M059J (cell line): ENCODE results near the gene CDC42BPA. TPM values are rescaled to one million over a fixed set of nuclear protein-coding genes. Genes with fewer than 3 reads are reported as not detected.
A peak's percentile ranks its signal among the peaks of the same experiment; 100 is the strongest.

Experiments
- DNase-seq: peaks from one replicate; pipeline ENCODE4 v3.0.0-alpha.2; 2012; ENCODE audit warnings: low read depth
- total RNA-seq: library from RNA; depleted of rRNA; stranded (reverse); fragments of >200 nt; shearing (Covaris generic); gene quantifications from 2 replicates; pipeline ENCODE4 v1.2.3, GENCODE V29; 2014

CDC42BPA gene
- total RNA-seq, 1 experiment from 2014 or later = 21.6 TPM

DNA sequence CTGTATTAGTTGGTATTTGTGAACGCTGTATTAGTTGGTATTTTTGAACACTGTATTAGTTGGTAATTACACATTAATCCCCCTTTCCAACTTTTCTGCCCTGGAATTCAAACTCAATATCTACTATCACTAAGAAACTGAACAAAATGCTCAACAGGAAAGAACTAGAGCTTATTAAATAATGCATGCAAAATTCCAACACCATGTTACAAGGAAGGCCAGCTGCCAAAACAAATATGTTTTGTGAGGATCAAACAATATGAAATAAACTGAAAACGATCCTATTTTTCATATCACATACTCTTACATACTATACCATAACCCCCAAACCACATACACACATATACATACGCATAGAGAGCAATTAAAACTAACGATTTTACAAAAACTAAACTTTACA lies 104.9 kb downstream of the CDC42BPA start:
- DNase-seq = no peak

DNA sequence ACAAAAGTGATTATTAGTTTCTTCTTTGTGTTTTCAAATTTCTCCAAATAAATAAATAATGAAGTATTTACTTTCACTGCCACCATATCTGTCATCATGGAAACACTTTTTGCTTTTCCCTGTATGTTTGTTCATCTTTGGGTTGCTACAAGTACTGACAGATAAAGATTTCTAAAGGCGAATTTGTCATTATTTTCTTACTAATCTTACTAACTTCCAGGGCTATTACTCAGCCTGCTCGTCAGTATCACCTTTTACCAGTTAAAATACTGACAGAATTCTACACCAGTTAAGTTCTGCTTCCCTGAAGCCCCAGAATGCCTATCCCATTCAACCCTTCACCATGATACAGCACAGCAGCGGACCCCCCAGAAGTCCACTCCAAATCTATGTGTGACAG lies 106.1 kb downstream of the CDC42BPA start:
- DNase-seq = no peak

DNA sequence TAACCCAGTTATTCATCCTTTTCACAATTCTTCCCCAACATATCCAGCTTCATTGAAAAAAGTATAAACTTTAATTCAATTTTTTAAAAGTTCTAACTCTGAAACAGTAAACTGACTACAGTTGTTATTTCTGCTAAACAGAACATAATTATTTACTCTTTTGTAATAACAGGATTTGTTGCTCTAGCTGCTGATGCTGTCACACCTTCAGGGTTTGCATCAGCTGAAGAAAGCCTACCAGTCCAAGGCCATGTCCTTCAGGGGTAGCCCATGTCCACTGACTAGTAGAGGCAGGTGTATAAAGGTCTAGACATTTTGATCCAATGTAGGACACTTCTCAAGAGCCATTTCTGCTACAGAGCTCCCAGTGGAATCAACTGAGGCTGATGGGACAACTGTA lies 107.7 kb downstream of the CDC42BPA start:
- DNase-seq = no peak

DNA sequence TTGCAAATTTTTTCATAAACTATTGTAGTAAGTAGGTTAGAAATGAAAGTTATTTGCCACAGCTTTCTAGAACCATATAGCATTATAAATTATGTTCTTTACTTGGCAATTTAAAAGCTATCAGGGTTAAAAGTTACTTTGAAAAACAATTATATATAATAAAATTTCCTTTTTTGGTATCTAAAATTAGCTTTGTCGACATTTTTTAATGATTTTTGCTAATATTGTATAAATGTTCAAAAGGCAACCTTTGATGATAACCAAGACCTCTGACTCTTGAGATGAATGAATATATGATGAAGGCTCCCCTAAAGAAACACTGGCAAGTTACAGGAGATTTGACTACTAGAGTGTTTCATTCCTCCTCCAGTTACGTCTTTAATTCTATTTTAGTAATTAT lies 121.2 kb downstream of the CDC42BPA start:
- DNase-seq = no peak

DNA sequence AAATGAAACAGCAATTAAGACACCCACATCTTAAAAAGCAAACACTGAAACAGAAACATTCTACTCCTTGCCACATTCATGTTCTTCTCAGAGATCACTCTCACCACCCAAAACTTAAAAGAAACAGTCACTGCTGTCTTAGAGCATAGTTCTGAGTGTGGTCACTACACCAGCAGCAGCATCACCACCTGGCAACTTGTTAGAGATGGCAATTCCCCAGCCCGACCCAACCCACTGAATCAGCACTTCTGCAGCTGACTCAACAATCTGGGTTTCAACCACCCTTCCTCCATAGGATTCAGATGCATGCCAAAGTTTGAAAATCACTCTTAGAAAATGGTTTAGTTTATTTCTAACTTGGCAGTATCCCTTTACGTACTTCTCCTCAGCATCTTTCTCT lies 126.1 kb downstream of the CDC42BPA start:
- peak; percentile 89 for DNase-seq

DNA sequence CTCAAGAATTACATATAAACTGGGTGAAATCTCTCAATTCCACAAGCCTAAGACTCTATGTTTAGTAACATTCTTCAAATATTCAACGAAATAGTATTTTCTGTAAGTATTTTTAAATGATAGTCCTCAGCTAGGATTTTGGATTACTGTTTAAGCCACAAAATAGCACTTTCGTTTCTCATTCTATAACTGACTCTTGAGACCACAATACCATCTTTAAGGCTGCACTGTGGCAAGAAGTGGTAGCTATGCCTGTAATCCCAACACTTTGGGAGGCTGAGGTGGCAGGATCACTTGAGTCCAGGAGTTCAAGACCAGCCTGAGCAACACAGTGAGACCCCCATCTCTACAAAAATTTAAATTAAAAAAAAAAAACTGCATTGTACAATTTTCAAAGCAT lies 126.7 kb downstream of the CDC42BPA start:
- no peak for DNase-seq

DNA sequence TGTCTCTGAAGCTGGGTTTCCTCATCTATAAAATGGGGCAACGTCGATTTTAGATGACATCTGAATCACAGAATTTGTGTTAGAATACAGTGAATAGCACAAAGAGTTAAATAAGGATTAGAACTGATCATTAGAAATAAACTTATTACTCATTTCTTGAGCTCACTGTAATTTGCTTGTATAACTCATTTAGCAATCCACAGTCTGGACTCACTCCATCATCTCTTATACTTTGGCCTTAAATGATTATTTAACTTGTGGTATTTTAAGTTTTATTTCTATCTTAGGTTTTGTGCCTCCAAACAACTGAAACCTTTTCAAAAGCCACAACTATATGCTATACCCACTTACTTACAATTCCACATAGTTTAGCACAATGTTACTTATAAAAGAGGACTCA lies 128.0 kb downstream of the CDC42BPA start:
- DNase-seq = no peak

DNA sequence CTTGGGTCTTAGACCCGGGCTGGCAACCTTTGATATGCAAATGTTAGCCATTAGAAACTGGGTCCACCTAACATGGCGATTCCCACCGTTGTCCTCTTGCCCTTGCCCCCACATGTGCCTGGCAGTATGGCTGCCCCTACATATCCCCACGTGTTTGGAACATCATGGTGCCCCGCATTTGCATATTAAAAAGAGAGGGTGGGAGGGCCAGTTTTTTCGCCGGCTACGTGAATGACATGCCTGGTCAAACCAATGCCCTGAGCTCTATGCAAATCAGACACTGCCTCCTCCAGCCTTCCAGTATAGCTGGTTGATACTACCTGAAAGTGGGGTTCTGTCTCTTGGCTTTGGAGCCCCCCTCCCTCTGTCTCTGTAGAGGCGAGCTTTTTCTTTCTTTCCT lies 133.0 kb downstream of the CDC42BPA start:
- DNase-seq = no peak

DNA sequence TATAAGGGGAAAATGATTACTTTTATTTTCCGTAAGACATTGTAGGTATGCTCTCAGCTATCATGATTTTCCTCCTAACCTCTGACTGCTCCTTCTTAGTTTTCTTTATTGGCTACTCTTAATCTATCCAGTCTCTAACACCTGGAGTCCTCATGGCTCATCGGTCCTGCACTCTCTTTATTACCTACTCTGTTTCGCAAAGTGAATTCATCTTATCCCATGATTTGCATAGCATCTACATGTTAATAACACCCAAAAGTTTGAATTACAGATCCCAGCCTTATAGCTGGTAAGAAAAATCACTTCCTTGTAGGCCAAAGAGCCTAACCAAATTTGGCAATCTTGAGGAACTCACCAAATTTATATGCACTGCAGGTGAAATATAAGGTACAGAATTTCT lies 136.3 kb downstream of the CDC42BPA start:
- no peak for DNase-seq

DNA sequence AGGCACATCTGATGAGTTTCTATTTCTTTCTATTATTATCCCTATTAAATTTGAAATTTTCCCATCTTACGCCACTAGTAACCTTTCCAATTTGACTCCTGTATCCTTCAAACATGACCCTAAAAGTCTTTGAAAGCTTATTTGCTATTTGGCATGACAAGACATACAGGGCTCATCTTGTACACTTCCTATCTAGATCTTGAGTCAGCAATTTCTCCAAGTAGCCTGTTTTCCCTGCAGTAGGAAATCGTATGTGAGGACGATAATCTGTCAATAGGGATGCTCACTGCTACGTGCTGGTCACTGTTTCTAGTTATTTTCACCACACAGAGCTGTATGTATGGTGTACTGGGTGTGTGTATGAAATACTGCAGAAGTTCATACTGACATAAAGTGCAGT lies 142.7 kb downstream of the CDC42BPA start:
- no peak for DNase-seq

DNA sequence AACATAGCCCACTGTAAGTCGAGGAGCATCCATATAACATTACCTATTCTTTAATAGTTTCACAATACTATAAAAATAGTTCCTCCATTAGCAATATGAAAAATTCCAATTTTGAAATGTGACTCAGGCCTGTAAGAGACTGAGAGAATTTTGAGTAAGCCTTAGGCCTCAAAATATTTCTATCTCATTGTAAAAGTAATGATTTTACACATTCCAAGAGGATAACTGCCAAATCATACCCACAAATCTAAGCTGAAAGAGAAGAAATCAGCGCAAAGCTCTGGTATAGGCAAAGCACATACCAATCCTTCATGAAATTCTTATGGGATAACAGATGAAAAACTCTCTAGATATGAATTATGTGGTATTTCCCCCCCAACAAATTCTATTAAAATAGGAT lies 144.1 kb downstream of the CDC42BPA start:
- DNase-seq = peak; percentile 16

DNA sequence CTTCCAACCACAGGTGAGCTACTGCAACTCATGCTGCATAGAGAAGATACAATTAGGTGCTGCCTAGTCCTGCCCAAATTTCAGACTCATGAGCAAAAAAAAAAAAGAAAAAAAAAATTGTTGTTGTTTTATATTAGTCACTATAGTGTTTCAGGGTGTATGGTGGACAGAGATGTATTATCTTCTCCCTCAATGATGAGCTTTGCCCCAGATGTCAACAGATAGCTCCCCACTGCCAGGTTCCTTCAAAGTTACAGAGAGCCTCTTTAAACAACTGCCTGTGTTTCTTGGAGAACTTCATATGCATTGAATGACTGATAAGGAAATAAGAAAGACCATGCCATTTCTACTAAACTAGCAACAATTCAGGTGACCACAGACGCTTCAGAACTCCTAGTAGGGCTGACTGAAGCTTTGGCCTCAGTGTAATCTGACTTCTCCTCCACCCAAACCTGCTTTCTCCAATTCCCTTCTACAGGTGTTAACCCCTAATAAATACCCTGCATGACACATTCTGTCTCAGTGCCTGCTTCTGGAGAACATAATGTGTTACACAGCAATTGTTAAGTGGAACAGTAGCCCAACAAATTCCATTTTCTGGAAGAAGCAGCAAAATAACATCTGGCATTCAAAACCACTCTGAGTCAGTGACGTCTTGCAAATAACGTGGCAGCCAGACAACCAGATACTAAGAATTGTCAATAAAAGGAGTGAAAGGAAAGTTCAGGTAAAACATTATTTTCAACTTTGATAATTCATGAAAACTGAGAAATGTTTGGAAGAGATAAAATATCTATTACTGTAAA lies 147.7 kb downstream of the CDC42BPA start:
- no peak for DNase-seq

DNA sequence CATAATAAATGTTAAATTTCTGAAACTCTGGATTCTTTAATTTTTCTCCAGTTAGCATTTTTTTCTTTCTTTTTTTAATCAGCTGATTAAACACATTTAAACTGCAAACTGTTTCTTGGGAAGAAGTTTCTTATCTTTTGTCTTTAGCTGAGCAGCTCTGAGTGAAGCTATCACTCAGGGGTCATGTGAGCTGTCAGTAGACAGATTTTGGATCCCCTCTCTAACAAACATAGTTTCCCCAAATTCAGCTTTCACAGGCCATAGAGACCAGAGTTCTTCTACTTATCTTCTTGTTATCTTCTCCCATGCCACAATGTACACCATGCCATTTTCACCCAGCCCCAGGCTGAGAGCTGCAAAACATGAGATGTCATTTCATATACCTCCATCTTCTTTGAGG lies 148.9 kb downstream of the CDC42BPA start:
- DNase-seq = no peak

DNA sequence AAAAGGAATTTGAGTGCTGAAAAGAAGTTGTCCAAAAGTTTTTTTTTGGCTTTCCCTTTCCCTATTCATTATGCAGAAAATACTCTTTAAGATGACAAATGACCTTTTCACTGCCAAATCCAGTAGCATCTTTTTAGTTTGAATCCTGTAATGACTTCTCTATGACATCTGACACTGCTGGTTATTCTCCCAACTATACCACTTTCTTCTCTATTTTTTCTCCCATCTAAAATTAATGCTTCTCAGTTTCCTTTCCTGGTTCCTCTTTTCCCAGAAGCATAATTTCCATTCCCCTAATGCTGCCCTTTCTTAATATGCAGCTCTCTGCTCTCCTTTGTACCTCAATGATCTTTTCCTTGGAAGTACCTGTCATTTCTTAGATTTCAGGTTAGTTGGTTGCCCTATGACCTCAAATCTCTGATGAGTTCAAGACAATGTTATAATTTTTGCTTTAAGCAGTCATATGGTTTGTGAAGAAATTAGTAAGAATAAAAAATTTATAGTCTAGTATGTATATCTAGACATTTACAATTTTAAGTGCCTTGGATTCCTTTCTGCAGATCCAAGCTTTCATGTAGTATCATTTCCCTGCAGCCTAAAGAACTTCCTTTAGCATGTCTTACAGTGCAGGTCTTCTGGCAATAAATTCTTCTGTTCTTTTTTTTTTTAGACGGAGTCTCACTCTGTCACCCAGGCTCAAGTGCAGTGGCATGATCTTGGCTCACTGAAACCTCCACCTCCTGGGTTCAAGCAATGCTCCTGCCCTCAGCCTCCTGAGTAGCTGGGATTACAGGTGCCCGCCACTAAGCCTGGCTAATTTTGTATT lies 150.8 kb downstream of the CDC42BPA start:
- no peak for DNase-seq

DNA sequence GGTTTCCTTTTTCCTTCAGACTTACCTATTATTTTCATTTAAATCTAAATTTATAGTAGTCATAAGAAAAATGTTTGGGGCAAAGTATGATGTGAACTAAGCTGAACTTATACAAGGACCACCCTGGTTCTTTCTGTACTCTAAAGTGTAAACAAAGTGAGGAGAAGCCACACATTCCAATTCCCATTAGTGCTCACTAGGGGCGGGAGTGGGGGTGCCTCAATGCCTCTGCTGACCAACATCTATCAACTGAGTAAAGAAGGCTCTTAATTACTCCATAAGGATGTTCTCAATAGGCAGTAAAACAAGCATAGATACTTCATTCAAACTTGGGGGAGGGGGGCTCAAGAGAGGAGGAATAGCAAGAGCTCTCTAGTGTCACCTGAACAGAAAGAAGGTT lies 151.7 kb downstream of the CDC42BPA start:
- DNase-seq = no peak

DNA sequence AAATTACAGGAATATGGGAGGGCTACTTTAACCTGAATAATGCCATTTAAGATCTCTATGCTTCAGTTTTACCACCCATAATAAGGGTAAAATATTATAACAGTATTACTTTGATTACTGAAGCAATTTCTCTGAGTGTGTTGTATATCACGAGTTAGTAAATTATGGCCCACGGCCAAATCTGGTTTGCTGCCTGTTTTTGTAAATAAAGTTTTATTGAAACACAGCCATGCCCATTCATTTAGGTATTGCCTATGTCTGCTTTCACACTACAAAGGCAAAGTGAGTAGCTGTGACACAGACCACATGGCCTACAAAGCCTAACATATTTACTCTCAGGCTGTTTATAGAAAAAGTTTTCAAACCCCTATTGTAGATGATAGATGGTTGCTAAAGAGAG lies 156.8 kb downstream of the CDC42BPA start:
- no peak for DNase-seq

DNA sequence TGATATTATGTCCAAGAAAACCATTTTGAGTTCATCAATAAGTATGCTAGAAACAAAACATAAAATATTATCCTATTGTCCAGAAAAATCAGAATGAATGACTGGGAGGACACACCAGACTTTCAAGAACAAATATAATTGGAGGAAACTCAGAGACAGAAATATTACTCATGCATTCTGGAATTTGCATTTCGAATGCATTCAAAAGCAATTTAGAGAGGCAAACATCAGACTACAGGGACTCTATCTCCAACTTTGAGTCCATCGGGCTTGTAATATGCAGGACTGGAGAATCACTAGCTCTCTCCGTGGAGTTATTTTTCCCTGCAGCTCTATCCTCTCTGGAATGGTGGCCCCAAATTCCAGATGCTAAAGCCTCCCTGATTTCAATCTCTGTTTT lies 161.8 kb downstream of the CDC42BPA start:
- peak; percentile 5 for DNase-seq

DNA sequence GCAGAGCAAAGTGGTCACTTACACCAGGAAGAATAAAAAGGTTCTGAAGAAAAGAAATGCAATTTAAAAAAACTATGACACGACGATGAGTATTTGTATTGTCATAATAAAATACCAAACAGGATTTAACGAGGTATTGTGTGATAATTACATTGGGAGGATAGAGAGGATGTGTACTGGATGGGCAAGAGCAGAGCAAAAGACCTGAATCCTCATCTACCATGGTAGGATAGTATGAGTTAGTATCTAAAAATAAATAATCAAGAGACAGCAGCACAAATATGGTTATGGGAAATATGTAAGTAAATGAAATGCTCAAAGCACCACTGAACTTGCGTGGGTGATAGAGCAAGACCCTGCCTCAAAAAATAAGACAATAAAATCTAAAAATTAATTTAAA lies 162.6 kb downstream of the CDC42BPA start:
- DNase-seq = no peak

DNA sequence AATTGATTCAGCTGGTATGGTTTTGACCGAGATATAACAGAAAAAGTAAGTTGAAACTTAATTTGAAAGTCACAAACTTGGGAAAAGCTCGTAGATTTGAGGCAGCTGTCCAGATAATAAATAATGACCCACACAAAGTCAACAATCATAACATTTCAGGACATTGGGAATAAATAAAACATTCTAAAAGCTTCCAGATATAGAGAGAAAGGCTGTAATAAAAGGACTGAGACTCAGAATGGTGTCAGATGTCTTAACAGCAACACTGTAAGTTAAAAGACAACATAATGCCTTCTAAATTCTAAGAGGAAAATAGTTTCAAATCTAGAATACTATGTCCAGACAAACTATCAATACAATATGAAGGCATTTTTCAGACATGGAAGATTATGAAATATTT lies 163.3 kb downstream of the CDC42BPA start:
- DNase-seq = no peak

DNA sequence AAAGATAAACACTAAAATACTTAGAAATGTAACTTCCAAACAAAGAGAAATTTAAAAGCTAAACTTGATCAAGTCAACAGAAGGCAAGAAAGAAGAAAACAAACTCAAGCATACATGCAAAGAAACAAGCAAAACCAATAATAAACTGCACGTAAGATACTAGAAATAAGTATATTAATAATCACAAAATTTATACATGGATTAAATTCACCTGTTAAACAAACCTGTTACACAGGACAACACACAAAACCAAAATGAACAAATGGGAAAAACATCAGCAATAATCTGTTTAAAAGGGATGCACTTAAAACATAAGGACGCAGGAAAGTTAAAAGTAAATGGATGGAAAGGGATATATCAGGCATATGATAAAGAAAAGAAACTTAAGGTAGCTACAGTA lies 165.8 kb downstream of the CDC42BPA start:
- no peak for DNase-seq

DNA sequence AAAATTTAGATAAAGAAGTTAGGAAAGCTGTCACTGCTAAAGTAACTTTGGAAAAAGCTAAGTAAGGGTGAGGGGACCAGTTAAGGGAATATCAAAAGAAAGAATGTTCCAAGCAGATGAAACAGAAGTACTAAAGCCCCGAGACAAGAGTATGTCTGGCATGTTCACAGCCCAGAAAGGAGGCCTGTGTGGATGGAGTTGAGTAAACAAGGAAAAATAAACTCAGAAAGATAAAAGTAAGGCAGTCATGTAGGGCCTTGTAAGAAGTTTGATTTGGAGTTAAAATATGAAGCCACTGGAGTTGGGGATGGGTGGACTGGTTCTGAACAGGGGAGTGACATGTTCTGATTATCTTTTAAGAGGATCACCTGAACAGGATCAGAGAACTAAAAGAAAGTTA lies 177.9 kb downstream of the CDC42BPA start:
- DNase-seq = no peak

DNA sequence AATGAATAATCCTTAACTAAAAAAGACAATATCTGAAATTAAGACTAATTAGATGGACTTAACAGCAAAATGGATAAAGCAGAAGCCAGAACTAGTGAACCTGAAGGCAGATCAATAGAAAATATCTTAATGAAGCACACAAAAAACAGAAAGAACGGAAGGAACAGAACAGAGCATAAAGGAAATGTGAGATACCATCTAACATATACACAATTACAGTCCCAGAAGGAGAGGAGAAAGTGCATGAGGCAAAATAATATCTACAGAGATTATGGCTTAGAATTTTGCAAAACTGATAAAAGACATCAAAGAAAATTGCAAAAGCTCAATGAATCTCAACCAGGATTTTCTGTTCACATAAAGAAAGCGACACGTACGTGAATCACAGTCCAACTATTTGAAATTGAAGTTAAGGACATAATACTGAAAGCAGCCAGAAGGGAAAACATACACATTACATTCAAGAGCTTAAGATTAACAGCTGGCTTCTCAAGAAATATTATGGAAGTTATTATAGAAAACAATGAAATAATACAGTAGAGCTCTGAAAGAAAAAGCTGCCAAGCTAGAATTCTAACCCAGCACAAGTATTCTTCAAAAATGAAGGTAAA lies 182.0 kb downstream of the CDC42BPA start:
- DNase-seq = no peak
